ENCODE data around the gene PREX1. TPM values are rescaled to one million over a fixed set of nuclear protein-coding genes. Genes with fewer than 3 reads are reported as not detected.

Gene PREX1
- total and polyA plus RNA-seq, 2 donors (not counting 1 experiment from before 2014, with no cell fraction given), result 1.0 to 3.1 TPM

- TF ChIP-seq CTCF (conservative IDR thresholded peaks at IDR 0.05 in 1 of 2, IDR thresholded peaks at IDR 0.05 in 1 of 2; ENCODE audit: low read depth in 1 of 2, low read length in 2 of 2) (no peak), EZH2 (IDR thresholded peaks at IDR 0.05; ENCODE audit: low read length, missing control alignments) (no peak)
- Histone ChIP-seq H3K27me3 (ENCODE audit: control insufficient read depth, insufficient read depth, low read length) (no peaks in the 10 kb centered on the region), H3K27ac (ENCODE audit: insufficient read depth, low read length) (no peak overlapping the region), H3K79me2 (ENCODE audit: control insufficient read depth, insufficient read depth, low read length) (no peaks in the 10 kb centered on the region), H4K20me1 (ENCODE audit: control insufficient read depth, extremely low read depth, insufficient read depth, low read length) (no peaks in the 10 kb centered on the region), H3K36me3 (ENCODE audit: control insufficient read depth, insufficient read depth, low read length) (no peaks in the 10 kb centered on the region), H3K4me1 (ENCODE audit: control insufficient read depth, extremely low read depth, insufficient read depth, low read length) (no peaks in the 10 kb centered on the region), H3K4me3 (replicated peaks in 1 of 4; ENCODE audit: control extremely low read depth in 1 of 4, insufficient read depth in 1 of 4, low read depth in 3 of 4, low read length in 4 of 4) (no peak overlapping the region), H3K9ac (ENCODE audit: insufficient read depth, low read length) (no peak overlapping the region), H2AFZ (ENCODE audit: low read length) (no peak overlapping the region), H3K4me2 (ENCODE audit: extremely low read depth, insufficient read depth, low read length) (no peak overlapping the region), H3K9me3 (ENCODE audit: control insufficient read depth, insufficient read depth, low read depth, low read length) (no peaks in the 10 kb centered on the region)
- DNase-seq (ENCODE audit: low read depth in 2 of 2), result no peak
Measured at GRCh38 chr20:48781634-48782033, 46.2 kb downstream of the PREX1 start.

- H3K4me2 ChIP-seq (ENCODE audit: extremely low read depth, insufficient read depth, low read length), result no peak overlapping the region
- DNase-seq (ENCODE audit: low read depth in 2 of 2), result peak in 1 of 2 donors; percentile 6
Measured at GRCh38 chr20:48779435-48779834, 48.4 kb downstream of the PREX1 start.

GRCh38 chr20:48777821-48778220 is 50.0 kb downstream of the PREX1 start:
- H3K79me2 ChIP-seq (ENCODE audit: control insufficient read depth, insufficient read depth, low read length), result no peaks in the 10 kb centered on the region
- no peaks in the 10 kb centered on the region for H3K4me1 ChIP-seq (ENCODE audit: control insufficient read depth, extremely low read depth, insufficient read depth, low read length)
- H4K20me1 ChIP-seq (ENCODE audit: control insufficient read depth, extremely low read depth, insufficient read depth, low read length), result no peaks in the 10 kb centered on the region
- H3K9ac ChIP-seq (ENCODE audit: insufficient read depth, low read length), result no peak overlapping the region
- H3K4me3 ChIP-seq (replicated peaks in 1 of 4; ENCODE audit: control extremely low read depth in 1 of 4, insufficient read depth in 1 of 4, low read depth in 3 of 4, low read length in 4 of 4), result no peak overlapping the region
- no peaks in the 10 kb centered on the region for H3K9me3 ChIP-seq (ENCODE audit: control insufficient read depth, insufficient read depth, low read depth, low read length)
- H3K4me2 ChIP-seq (ENCODE audit: extremely low read depth, insufficient read depth, low read length), result no peak overlapping the region
- no peaks in the 10 kb centered on the region for H3K36me3 ChIP-seq (ENCODE audit: control insufficient read depth, insufficient read depth, low read length)
- no peak overlapping the region for H2AFZ ChIP-seq (ENCODE audit: low read length)
- H3K27ac ChIP-seq (ENCODE audit: insufficient read depth, low read length), result no peak overlapping the region
- H3K27me3 ChIP-seq (ENCODE audit: control insufficient read depth, insufficient read depth, low read length), result no peaks in the 10 kb centered on the region
- DNase-seq (ENCODE audit: low read depth in 2 of 2), result no peak
- no peak for TF ChIP-seq EZH2 (IDR thresholded peaks at IDR 0.05; ENCODE audit: low read length, missing control alignments)
- no peak for TF ChIP-seq CTCF (conservative IDR thresholded peaks at IDR 0.05 in 1 of 2, IDR thresholded peaks at IDR 0.05 in 1 of 2; ENCODE audit: low read depth in 1 of 2, low read length in 2 of 2)

More at GRCh38 chr20:48779435-48779834, 48.4 kb downstream of the PREX1 start:
- H3K4me3 ChIP-seq (replicated peaks in 1 of 4; ENCODE audit: control extremely low read depth in 1 of 4, insufficient read depth in 1 of 4, low read depth in 3 of 4, low read length in 4 of 4), result no peak overlapping the region
- H3K4me1 ChIP-seq (ENCODE audit: control insufficient read depth, extremely low read depth, insufficient read depth, low read length), result no peaks in the 10 kb centered on the region
- no peaks in the 10 kb centered on the region for H3K27me3 ChIP-seq (ENCODE audit: control insufficient read depth, insufficient read depth, low read length)
- no peak overlapping the region for H2AFZ ChIP-seq (ENCODE audit: low read length)
- no peak overlapping the region for H3K9ac ChIP-seq (ENCODE audit: insufficient read depth, low read length)
- H3K9me3 ChIP-seq (ENCODE audit: control insufficient read depth, insufficient read depth, low read depth, low read length), result no peaks in the 10 kb centered on the region
- no peaks in the 10 kb centered on the region for H3K36me3 ChIP-seq (ENCODE audit: control insufficient read depth, insufficient read depth, low read length)
- TF ChIP-seq EZH2 (IDR thresholded peaks at IDR 0.05; ENCODE audit: low read length, missing control alignments) (no peak), CTCF (conservative IDR thresholded peaks at IDR 0.05 in 1 of 2, IDR thresholded peaks at IDR 0.05 in 1 of 2; ENCODE audit: low read depth in 1 of 2, low read length in 2 of 2) (no peak)
- H4K20me1 ChIP-seq (ENCODE audit: control insufficient read depth, extremely low read depth, insufficient read depth, low read length), result no peaks in the 10 kb centered on the region
- H3K27ac ChIP-seq (ENCODE audit: insufficient read depth, low read length), result no peak overlapping the region
- no peaks in the 10 kb centered on the region for H3K79me2 ChIP-seq (ENCODE audit: control insufficient read depth, insufficient read depth, low read length)

Data from fibroblast of lung (primary cell).